Coronary artery (tissue), 2 donors: ENCODE data around the gene STX1B.

Experiments used
- DNase-seq: peaks from one replicate; pipeline ENCODE4 v3.0.0-alpha.2; 2017; ENCODE audit warnings: low spot score
- H3K27ac ChIP-seq, 2 donors: fragments of 200-600 bp; sonication (generic); one replicate each; pipeline ENCODE4 v1.5.1; 2016 to 2019
- H3K4me3 ChIP-seq: fragments of 200-600 bp; sonication (generic); 2 replicates; pipeline ENCODE4 v1.5.1; 2016; ENCODE audit warnings: mild to moderate bottlenecking, moderate library complexity
- TF ChIP-seq, protein P1 (sequence below): fragments of 200-600 bp; sonication (generic); IDR thresholded peaks from one replicate; pipeline ENCODE4 v1.5.1; 2019; ENCODE audit warnings: antibody characterized with exemption

Gene STX1B

DNA sequence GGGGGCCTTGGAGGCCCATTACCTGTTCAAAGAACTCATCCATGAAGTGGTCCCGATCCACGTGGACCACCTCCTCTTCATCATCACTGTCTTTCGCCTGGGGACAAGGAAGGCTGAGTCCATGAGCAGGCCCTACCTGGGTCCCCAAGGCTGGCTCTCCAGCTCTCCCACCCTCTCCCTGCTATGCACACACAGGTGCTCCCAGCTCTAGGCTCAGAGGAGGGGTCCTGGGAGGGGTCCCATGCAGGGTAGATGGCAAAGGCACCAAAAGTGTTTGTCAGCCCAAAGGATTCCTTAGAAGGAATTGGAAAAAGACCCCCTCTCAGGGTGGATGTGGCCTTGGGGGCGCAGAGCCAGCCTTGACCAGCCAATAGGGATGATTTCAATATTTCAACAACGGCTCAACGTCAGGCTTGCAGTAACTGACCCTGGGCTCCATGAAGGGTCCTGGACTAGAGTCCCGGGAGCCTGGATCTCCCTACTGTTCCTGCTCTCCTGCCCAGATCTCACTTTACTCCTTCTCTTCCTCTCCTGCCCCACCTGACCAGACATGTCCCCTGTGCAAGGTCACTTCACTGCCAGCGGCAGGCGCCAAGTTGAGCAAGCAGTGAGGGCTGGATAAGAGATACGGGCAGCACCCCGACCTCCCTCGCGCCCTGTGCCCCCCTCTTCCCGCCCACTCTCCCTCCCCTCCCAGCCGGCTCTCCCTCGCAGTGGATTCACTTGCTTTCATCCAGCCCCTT is 8.8 kb downstream of the STX1B start:
- no peak for DNase-seq
- Histone ChIP-seq H3K4me3 (no peak overlapping the region), H3K27ac (no peak overlapping the region)
- TF ChIP-seq, protein P1, sequence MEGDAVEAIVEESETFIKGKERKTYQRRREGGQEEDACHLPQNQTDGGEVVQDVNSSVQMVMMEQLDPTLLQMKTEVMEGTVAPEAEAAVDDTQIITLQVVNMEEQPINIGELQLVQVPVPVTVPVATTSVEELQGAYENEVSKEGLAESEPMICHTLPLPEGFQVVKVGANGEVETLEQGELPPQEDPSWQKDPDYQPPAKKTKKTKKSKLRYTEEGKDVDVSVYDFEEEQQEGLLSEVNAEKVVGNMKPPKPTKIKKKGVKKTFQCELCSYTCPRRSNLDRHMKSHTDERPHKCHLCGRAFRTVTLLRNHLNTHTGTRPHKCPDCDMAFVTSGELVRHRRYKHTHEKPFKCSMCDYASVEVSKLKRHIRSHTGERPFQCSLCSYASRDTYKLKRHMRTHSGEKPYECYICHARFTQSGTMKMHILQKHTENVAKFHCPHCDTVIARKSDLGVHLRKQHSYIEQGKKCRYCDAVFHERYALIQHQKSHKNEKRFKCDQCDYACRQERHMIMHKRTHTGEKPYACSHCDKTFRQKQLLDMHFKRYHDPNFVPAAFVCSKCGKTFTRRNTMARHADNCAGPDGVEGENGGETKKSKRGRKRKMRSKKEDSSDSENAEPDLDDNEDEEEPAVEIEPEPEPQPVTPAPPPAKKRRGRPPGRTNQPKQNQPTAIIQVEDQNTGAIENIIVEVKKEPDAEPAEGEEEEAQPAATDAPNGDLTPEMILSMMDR: no peak

DNA sequence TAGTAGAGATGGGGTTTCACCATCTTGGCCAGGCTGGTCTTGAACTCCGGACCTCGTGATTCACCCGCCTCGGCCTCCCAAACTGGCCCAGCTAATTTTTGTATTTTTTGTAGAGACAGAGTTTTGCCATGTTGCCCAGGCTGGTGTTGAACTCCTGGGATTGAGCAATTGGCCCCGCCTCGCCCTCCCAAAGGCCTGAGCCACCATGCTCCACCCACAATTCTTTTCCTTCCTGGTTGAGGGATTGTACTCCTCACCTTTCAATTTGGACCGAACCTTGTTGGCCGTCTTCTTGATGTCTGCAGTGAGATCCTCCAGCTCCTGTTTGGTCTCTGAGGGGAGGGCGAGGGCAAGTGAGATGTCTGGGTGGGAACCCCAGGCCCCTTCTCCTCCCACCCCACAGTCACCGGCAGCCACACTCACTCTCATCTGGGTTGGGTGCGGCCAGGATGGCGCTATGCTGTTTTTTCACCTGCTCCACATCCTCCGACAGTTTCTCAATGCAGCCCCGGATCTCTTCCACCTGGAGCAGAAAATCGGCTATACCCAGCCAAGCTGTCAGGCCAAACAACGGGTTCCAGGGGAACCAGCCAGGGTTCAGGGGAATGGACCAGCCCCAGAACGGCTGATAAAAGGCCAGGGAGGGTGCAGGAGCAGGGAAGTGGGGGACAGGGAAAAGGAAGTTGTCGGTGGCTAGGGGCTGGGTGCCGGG is 9.6 kb downstream of the STX1B start:
- DNase-seq: no peak
- Histone ChIP-seq H3K27ac (no peak overlapping the region), H3K4me3 (no peak overlapping the region)
- TF ChIP-seq, protein P1: no peak

DNA sequence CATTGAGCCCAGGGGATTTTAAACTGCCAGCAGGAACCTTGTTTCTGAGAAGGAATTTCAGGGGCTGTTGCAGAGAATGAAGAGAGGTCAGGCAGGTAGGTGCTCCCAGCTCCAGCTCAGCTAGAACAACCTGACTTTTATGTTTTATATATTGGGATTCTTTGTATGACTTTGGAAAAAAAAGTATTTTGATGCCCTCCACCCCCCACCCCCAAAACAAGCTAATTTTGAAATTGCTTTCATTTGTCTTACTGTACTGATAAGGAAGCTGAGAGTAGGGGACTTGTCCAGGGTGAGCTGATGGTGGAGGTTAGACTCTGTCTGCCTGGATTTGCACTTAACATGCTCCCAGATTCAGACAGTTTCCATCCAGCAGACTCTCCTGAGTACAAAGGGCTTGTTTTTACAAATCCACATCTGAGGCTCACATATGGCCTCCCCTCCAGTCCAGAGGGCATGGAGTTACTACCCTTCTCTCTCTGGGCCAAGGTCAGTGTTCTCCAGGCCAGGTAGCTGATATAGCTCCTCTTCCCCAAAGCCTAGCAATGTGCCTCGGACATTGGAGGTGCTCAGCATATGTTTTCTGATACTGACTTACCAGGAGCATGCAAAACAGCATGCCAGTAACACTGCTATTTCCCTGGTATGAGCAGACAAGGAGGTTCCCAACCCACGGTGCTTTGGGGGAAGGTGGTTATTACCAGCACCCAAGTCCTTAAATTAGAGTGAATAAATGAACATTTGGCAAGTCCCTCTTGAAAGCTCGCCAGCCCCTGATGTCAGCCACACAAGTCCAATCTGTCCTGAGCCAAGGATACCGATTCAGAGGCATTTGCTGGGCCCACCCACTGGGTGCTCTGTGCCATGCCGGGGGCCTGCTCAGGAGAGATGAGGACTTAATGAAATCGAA is 11.3 kb downstream of the STX1B start:
- TF ChIP-seq, protein P1: no peak
- Histone ChIP-seq H3K27ac (peak overlapping the region in 1 of 2 donors; percentile 19), H3K4me3 (no peak overlapping the region)
- no peak for DNase-seq

DNA sequence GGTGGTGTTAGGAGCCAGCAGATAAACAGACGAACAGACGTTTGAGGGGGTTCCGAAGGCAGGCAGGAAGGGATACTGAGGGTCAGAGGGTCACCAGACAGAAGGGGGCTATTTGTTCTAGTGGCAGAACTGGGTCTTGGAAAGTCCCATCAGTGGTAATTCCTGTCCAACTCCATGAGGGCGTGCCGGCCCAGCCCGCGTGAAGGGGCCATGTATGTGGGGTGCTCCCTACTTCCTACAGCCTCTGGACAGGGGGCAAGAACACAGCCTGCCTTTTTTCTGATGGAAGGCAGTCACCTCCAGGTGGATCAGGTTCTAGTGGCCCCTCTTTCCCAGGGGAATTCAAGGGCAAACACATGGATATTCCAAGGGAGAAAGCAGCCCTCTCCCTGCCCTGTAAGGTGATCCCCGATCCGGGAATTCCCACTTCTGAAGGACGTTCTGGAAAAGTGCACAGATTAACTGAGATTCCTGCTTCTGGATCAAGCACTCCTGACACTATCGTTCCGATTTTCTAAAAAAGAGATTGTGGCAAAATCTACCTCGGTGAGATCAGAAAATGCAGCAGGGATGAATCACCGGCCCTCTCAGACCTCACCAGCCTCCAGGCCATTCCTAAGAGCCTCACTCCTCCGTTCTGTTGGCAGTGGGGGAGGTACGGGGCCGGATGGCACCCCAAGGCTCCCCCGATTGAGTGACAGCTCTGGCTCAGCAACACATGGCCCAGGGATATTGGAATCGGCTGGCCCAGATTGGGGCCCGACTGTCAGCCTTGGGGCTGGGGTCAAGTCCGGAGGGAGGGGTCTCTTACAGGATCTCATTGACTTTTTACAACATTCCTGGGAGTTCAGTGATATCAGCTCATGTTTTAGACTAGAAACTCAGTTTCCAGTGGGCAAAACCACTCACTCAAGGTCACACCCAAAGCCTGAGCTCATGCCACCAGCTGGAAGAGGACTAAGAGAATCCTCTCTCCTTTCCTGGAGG is 12.4 kb downstream of the STX1B start:
- no peak for DNase-seq
- TF ChIP-seq, protein P1: no peak
- Histone ChIP-seq H3K4me3 (peak overlapping the region; percentile 77), H3K27ac (peak overlapping the region; percentile 22 to 79)

DNA sequence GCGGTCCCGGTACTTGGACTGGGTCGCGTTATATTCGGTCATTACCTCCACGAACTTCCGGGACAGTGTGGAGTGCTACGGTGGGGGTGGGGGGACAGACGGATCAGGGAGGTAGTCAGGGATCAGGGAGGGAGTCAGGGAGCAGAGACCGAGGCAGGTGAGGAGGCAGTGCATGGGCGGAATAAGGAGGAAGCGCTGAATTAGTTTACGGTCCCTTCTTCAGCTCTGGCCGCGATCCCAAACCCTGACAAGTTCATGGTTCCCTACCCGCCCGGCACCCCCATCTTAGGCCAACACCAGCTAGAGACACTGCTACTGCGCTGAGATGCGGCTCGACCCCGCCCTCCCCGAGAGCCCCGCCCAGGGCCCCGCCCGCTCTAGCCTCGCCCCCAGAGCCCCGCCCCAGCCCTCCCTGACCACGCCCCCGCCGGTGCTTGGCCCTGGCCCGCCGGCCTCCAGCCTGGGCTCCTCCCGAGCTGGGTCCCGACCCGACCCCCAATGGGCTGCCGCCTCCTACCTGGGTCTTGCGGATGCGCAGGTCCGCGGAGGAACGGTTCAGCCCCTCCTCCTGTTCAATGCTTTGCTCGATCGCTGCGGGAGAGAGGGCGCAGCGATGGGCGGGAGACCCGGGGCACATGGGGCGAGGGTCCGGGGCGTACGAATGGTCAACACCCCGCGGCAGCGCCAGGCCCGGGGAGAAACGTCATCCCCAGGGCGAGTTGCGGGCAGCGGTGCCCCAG is 13.3 kb downstream of the STX1B start:
- TF ChIP-seq, protein P1: no peak
- peak overlapping the region; percentile 77 for H3K4me3 ChIP-seq
- peak overlapping the region; percentile 2 to 79 for H3K27ac ChIP-seq
- DNase-seq: peak; percentile 84
